ENCODE results near the gene NREP.

DNA sequence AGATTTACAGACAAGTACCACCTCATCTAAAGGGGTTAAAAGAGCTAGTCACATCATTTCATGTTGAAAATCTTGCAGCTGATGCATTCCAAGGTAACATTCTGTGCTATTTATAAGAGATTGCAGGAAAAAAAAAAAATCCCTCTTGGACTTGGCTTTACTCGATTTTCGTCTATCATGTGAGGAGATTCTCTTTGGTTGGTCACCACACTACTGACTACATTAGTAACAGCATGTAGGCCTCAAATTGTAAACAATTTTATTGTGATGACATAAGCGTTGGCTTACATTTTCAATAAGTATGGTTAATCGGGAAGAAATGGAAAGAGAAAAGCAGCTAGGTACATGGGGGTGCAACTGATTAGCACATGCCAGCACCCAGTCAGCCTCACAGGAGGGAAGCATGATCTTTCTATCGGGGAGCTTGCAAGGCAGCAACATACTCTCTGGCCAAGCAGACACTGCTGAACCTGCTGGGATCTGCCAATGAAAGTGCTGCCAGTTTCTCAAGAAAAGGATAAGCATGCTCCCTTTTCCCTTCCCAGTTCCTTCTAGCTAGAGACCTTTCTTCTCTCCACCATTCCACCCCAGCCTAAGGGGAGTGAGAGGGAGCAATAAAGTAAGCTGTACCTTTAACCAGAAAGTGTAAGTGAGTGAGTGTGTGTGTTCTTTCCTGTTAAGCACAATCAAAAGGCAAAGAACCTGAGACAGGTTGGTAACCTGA is 7.5 kb downstream of the NREP start:
- no peak for TF ChIP-seq CTCF (IDR thresholded peaks at IDR 0.05)
- TF ChIP-seq POLR2A (IDR thresholded peaks at IDR 0.05): no peak
- no peak for TF ChIP-seq POLR2AphosphoS5 (IDR thresholded peaks at IDR 0.05)

All from breast epithelium (tissue), 3 donors.